SK-N-SH (cell line): ENCODE results near the gene GALNT13. TPM values are rescaled to one million over a fixed set of nuclear protein-coding genes. Genes with fewer than 3 reads are reported as not detected.

Experiments
- CTCF ChIA-PET: fragments of 300-600, 350-600 bp; formaldehyde crosslinking; extraction: SDS; loops from one replicate; lab custom pipeline; 2021; lab: Yijun Ruan, JAX
- POLR2A ChIA-PET: fragments of 350-600 bp; sonication (Branson Sonifier 250); formaldehyde crosslinking; extraction: SDS; loops from one replicate; lab custom pipeline; 2020; ENCODE audit warnings: antibody characterized with exemption, inconsistent platforms; lab: Yijun Ruan, JAX
- DNase-seq: peaks from one replicate; pipeline ENCODE4 v3.0.0; 2012
- H2AFZ ChIP-seq: fragments of 200-600 bp; sonication (generic); 2 replicates; pipeline ENCODE4 v1.8.1; 2016; ENCODE audit warnings: antibody characterized with exemption, mild to moderate bottlenecking, low read depth
- H3F3A ChIP-seq: fragments of 200-600 bp; sonication (generic); replicated peaks from 2 replicates; pipeline ENCODE3; 2016; ENCODE audit warnings: antibody characterized with exemption, mild to moderate bottlenecking; ENCODE audit not compliant: insufficient read depth
- H3K27ac ChIP-seq, 2 experiments: fragments of 200-500 bp in 1 of 2; fragments of 200-600 bp in 1 of 2; sonication (Bioruptor generic) in 1 of 2; sonication (generic), shearing (Covaris generic) in 1 of 2; 2 replicates each; pipeline versions ENCODE4 v1.5.1 to v1.6.1; 2014 to 2016; ENCODE audit warnings: low read depth in 2 of 2, inconsistent platforms in 1 of 2, low read length in 1 of 2, mild to moderate bottlenecking in 1 of 2, mixed read lengths in 1 of 2
- H3K27me3 ChIP-seq: fragments of 200-600 bp; sonication (generic), shearing (Covaris generic); 2 replicates; pipeline ENCODE4 v1.6.1; 2016; ENCODE audit warnings: mixed run types; ENCODE audit not compliant: insufficient read depth
- H3K36me3 ChIP-seq, 2 experiments: fragments of 200-500 bp in 1 of 2; fragments of 200-600 bp in 1 of 2; sonication (Bioruptor generic) in 1 of 2; sonication (generic) in 1 of 2; replicated peaks in 1 of 2; 2 replicates each; pipeline versions ENCODE3 to v1.5.1; 2014 to 2016; ENCODE audit warnings: low read length in 1 of 2, mild to moderate bottlenecking in 1 of 2; ENCODE audit not compliant: insufficient read depth in 2 of 2, control insufficient read depth in 1 of 2
- H3K4me1 ChIP-seq, 2 experiments: fragments of 200-500 bp in 1 of 2; fragments of 200-600 bp in 1 of 2; sonication (Bioruptor generic) in 1 of 2; sonication (generic), shearing (Covaris generic) in 1 of 2; 2 replicates each; pipeline versions ENCODE4 v1.5.1 to v1.6.1; 2014 to 2016; ENCODE audit warnings: low read depth in 1 of 2, low read length in 1 of 2, mixed run types in 1 of 2; ENCODE audit not compliant: insufficient read depth in 2 of 2, control insufficient read depth in 1 of 2
- H3K4me2 ChIP-seq: fragments of 200-600 bp; sonication (generic), shearing (Covaris generic); 2 replicates; pipeline ENCODE4 v1.6.1; 2017; ENCODE audit warnings: mixed run types
- H3K4me3 ChIP-seq, 2 experiments: fragments of 200-500 bp in 1 of 2; fragments of 200-600 bp in 1 of 2; sonication (Bioruptor generic) in 1 of 2; sonication (generic), shearing (Covaris generic) in 1 of 2; 2 replicates each; pipeline versions ENCODE4 v1.5.1 to v1.8.1; 2014 to 2016; ENCODE audit warnings: low read depth in 2 of 2, inconsistent platforms in 1 of 2, low read length in 1 of 2, mild to moderate bottlenecking in 1 of 2, mixed read lengths in 1 of 2, moderate library complexity in 1 of 2
- H3K79me2 ChIP-seq: fragments of 200-600 bp; sonication (generic); 2 replicates; pipeline ENCODE4 v1.8.1; 2017; ENCODE audit warnings: mild to moderate bottlenecking; ENCODE audit not compliant: insufficient read depth
- H3K9ac ChIP-seq: fragments of 200-600 bp; sonication (generic); 2 replicates; pipeline ENCODE4 v1.6.1; 2017; ENCODE audit warnings: mixed run types
- H3K9me2 ChIP-seq: fragments of 200-600 bp; sonication (generic); 2 replicates; pipeline ENCODE4 v1.6.1; 2017; ENCODE audit warnings: mixed run types
- H3K9me3 ChIP-seq: fragments of 200-600 bp; sonication (generic); 2 replicates; pipeline ENCODE4 v1.6.1; 2017; ENCODE audit warnings: mixed run types, mild to moderate bottlenecking, moderate library complexity
- H4K20me1 ChIP-seq: fragments of 200-600 bp; sonication (generic); 2 replicates; pipeline ENCODE4 v1.6.1; 2017; ENCODE audit warnings: mild to moderate bottlenecking, mixed run types; ENCODE audit not compliant: insufficient read depth
- CHD2 ChIP-seq: fragments of 150-350 bp; IDR thresholded peaks from 2 replicates; pipeline ENCODE4 v1.6.1; 2018; ENCODE audit warnings: low read length; ENCODE audit not compliant: partially characterized antibody
- EP300 ChIP-seq, 2 experiments: IDR thresholded peaks; 2 replicates each; pipeline versions ENCODE4 v1.4.0 to v1.6.1; 2012; ENCODE audit warnings: borderline replicate concordance in 1 of 2, low read depth in 1 of 2, low read length in 1 of 2
- EZH2phosphoT487 ChIP-seq: fragments of 200-600 bp; sonication (generic); IDR thresholded peaks from 2 replicates; pipeline ENCODE4 v1.6.1; 2017; ENCODE audit warnings: low read depth, mixed run types, mild to moderate bottlenecking, antibody characterized with exemption, moderate library complexity, borderline replicate concordance
- FOSL2 ChIP-seq: IDR thresholded peaks from 2 replicates; pipeline ENCODE4 v1.4.0; 2012; ENCODE audit warnings: low read depth, mild to moderate bottlenecking, moderate library complexity, borderline replicate concordance
- GABPA ChIP-seq: IDR thresholded peaks from 2 replicates; pipeline ENCODE4 v1.4.0; 2012; ENCODE audit warnings: low read depth, mild to moderate bottlenecking
- GATA2 ChIP-seq: sonication (generic); formaldehyde crosslinking; IDR thresholded peaks from 2 replicates; pipeline ENCODE4 v1.5.0; 2020; ENCODE audit warnings: mild to moderate bottlenecking, missing genetic modification reagents
- NRF1 ChIP-seq: IDR thresholded peaks from 2 replicates; pipeline ENCODE4 v1.6.1; 2012; ENCODE audit warnings: low read depth, mild to moderate bottlenecking, low read length
- POLR2AphosphoS5 ChIP-seq: IDR thresholded peaks from 2 replicates; pipeline ENCODE4 v1.6.1; 2012; ENCODE audit warnings: low read depth, low read length
- RAD21 ChIP-seq: IDR thresholded peaks from 2 replicates; pipeline ENCODE4 v1.6.1; 2012; ENCODE audit warnings: mild to moderate bottlenecking, low read length
- REST ChIP-seq: IDR thresholded peaks from 2 replicates; pipeline ENCODE4 v1.6.1; 2012; ENCODE audit warnings: mild to moderate bottlenecking, low read depth, low read length, moderate library complexity
- RFX5 ChIP-seq: IDR thresholded peaks from 2 replicates; pipeline ENCODE4 v1.6.1; 2012; ENCODE audit warnings: mild to moderate bottlenecking, improper control_type of control experiment, low read length
- SIN3A ChIP-seq: IDR thresholded peaks from 2 replicates; pipeline ENCODE4 v1.6.1; 2012; ENCODE audit warnings: low read depth, mild to moderate bottlenecking, low read length, moderate library complexity, borderline replicate concordance
- SMC3 ChIP-seq: IDR thresholded peaks from 2 replicates; pipeline ENCODE4 v1.6.1; 2012; ENCODE audit warnings: low read depth, low read length, improper control_type of control experiment
- YY1 ChIP-seq: IDR thresholded peaks from 2 replicates; pipeline ENCODE4 v1.4.0; 2012; ENCODE audit warnings: low read depth, mild to moderate bottlenecking
- WGBS: methylation state at CpG from one replicate; pipeline ENCODE4 v1.1.6; 2017; ENCODE audit warnings: low lambda C conversion rate; 5-methylcytosine and 5-hydroxymethylcytosine counted together
- polyA plus RNA-seq, 3 experiments: library from polyadenylated mRNA; depleted of rRNA; stranded (reverse); fragments of >200 nt; gene quantifications; 2 replicates each; pipeline ENCODE4 v1.2.3, GENCODE V29; 2012
- TF ChIP-seq, protein P1 (sequence below): IDR thresholded peaks from 2 replicates; pipeline ENCODE4 v1.4.0; 2012; ENCODE audit warnings: low read depth, borderline replicate concordance
- TF ChIP-seq, protein P2 (sequence below): IDR thresholded peaks from 2 replicates; pipeline ENCODE4; 2012
- TF ChIP-seq, protein P3 (sequence below): fragments of 200-600 bp; sonication (generic); IDR thresholded peaks from 2 replicates; pipeline ENCODE4 v1.6.1; 2017; ENCODE audit warnings: antibody characterized with exemption, mild to moderate bottlenecking, moderate library complexity
- TF ChIP-seq, protein P4 (sequence below): IDR thresholded peaks from 2 replicates; pipeline ENCODE4 v1.4.0; 2012; ENCODE audit warnings: low read depth, borderline replicate concordance

Gene GALNT13
- polyA plus RNA-seq, 1 of the 3 experiments (the other 2 are of a cell fraction): 0.33 TPM

GRCh38 chr2:154449951-154450658, 578.4 kb downstream of the GALNT13 start:
- CTCF ChIA-PET: no interaction called here
- Histone ChIP-seq H3K4me1 (no peaks in the 10 kb centered on the region), H3K79me2 (no peaks in the 10 kb centered on the region), H3K36me3 (no peaks in the 10 kb centered on the region), H3K4me3 (no peak overlapping the region), H2AFZ (no peak overlapping the region), H4K20me1 (no peaks in the 10 kb centered on the region), H3F3A (no peaks in the 10 kb centered on the region), H3K9me3 (no peaks in the 10 kb centered on the region), H3K9me2 (no peaks in the 10 kb centered on the region), H3K4me2 (no peak overlapping the region), H3K9ac (no peak overlapping the region), H3K27me3 (no peaks in the 10 kb centered on the region), H3K27ac (no peak overlapping the region)
- TF ChIP-seq CHD2 (no peak), GABPA (no peak), SMC3 (no peak)
- TF ChIP-seq, protein P1, sequence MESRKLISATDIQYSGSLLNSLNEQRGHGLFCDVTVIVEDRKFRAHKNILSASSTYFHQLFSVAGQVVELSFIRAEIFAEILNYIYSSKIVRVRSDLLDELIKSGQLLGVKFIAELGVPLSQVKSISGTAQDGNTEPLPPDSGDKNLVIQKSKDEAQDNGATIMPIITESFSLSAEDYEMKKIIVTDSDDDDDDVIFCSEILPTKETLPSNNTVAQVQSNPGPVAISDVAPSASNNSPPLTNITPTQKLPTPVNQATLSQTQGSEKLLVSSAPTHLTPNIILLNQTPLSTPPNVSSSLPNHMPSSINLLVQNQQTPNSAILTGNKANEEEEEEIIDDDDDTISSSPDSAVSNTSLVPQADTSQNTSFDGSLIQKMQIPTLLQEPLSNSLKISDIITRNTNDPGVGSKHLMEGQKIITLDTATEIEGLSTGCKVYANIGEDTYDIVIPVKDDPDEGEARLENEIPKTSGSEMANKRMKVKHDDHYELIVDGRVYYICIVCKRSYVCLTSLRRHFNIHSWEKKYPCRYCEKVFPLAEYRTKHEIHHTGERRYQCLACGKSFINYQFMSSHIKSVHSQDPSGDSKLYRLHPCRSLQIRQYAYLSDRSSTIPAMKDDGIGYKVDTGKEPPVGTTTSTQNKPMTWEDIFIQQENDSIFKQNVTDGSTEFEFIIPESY: no peak
- no peak for DNase-seq
- WGBS: 36% methylated on average over 6 of the region's 6 CpGs
- POLR2A ChIA-PET: no interaction called here

- no peaks in the 10 kb centered on the region for H3K79me2 ChIP-seq
- WGBS: 37% methylated on average over 2 of the region's 2 CpGs
- no peak overlapping the region for H3K4me2 ChIP-seq
- no peaks in the 10 kb centered on the region for H3K9me3 ChIP-seq
- H2AFZ ChIP-seq: no peak overlapping the region
- H3K36me3 ChIP-seq: no peaks in the 10 kb centered on the region
- H3K4me1 ChIP-seq: no peaks in the 10 kb centered on the region
- no peak overlapping the region for H3K27ac ChIP-seq
- no peak overlapping the region for H3K4me3 ChIP-seq
- DNase-seq: no peak
- no peak overlapping the region for H3K9ac ChIP-seq
- H3K27me3 ChIP-seq: no peaks in the 10 kb centered on the region
- H4K20me1 ChIP-seq: no peaks in the 10 kb centered on the region
- no peaks in the 10 kb centered on the region for H3K9me2 ChIP-seq
- no peaks in the 10 kb centered on the region for H3F3A ChIP-seq
- ChIA-PET CTCF (interaction anchor here (1.0 to 1.3 kb wide), 3 partner anchors 8 to 111 kb away, joined by 3 to 4 read pairs (median 4); no protein-coding TSS in a partner anchor), POLR2A (no interaction called here)
- no peak for TF ChIP-seq YY1
- TF ChIP-seq RFX5: no peak
- TF ChIP-seq NRF1: no peak
- TF ChIP-seq EZH2phosphoT487: no peak
- TF ChIP-seq POLR2AphosphoS5: no peak
- TF ChIP-seq, protein P2, sequence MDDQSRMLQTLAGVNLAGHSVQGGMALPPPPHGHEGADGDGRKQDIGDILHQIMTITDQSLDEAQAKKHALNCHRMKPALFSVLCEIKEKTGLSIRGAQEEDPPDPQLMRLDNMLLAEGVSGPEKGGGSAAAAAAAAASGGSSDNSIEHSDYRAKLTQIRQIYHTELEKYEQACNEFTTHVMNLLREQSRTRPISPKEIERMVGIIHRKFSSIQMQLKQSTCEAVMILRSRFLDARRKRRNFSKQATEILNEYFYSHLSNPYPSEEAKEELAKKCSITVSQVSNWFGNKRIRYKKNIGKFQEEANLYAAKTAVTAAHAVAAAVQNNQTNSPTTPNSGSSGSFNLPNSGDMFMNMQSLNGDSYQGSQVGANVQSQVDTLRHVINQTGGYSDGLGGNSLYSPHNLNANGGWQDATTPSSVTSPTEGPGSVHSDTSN: no peak
- no peak for TF ChIP-seq SIN3A
- no peak for TF ChIP-seq REST
- TF ChIP-seq, protein P3, sequence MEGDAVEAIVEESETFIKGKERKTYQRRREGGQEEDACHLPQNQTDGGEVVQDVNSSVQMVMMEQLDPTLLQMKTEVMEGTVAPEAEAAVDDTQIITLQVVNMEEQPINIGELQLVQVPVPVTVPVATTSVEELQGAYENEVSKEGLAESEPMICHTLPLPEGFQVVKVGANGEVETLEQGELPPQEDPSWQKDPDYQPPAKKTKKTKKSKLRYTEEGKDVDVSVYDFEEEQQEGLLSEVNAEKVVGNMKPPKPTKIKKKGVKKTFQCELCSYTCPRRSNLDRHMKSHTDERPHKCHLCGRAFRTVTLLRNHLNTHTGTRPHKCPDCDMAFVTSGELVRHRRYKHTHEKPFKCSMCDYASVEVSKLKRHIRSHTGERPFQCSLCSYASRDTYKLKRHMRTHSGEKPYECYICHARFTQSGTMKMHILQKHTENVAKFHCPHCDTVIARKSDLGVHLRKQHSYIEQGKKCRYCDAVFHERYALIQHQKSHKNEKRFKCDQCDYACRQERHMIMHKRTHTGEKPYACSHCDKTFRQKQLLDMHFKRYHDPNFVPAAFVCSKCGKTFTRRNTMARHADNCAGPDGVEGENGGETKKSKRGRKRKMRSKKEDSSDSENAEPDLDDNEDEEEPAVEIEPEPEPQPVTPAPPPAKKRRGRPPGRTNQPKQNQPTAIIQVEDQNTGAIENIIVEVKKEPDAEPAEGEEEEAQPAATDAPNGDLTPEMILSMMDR: no peak
- no peak for TF ChIP-seq RAD21
- TF ChIP-seq FOSL2: no peak
- no peak for TF ChIP-seq GATA2 (CRISPR knock-in tag)
- TF ChIP-seq, protein P4, sequence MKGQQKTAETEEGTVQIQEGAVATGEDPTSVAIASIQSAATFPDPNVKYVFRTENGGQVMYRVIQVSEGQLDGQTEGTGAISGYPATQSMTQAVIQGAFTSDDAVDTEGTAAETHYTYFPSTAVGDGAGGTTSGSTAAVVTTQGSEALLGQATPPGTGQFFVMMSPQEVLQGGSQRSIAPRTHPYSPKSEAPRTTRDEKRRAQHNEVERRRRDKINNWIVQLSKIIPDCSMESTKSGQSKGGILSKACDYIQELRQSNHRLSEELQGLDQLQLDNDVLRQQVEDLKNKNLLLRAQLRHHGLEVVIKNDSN: no peak
- TF ChIP-seq EP300 (IDR thresholded peaks at IDR 0.05; ENCODE audit: borderline replicate concordance in 1 of 2, low read depth in 1 of 2, low read length in 1 of 2): no peak
These were observed 580.7 kb downstream of the GALNT13 start for GRCh38 chr2:154452471-154452870.
